MCF 10A (cell line): ENCODE measurements around the gene MRPS17. TPM values are rescaled to one million over a fixed set of nuclear protein-coding genes. Genes with fewer than 3 reads are reported as not detected.

ENCODE experiments used
- Bru-seq: library from RNA; stranded (reverse); fragments of 400-500 nt; gene quantifications from one replicate; lab custom pipeline; 2021; lab: Mats Ljungman, UMichigan
- BruChase-seq, 2 experiments: library from RNA; stranded (reverse); fragments of 400-500 nt; gene quantifications; one replicate each; lab custom pipeline; 2021; lab: Mats Ljungman, UMichigan
- BruUV-seq: library from RNA; stranded (reverse); fragments of 400-500 nt; replicated peaks from 2 replicates; lab custom pipeline; 2021; lab: Mats Ljungman, UMichigan
- CTCF ChIA-PET: fragments of 300-600 bp; sonication (Branson Sonifier 250); formaldehyde crosslinking; extraction: SDS; loops from one replicate; lab custom pipeline; 2021; ENCODE audit warnings: antibody characterized with exemption, inconsistent platforms; lab: Yijun Ruan, JAX
- POLR2A ChIA-PET: fragments of 300-600, 350-650 bp; sonication (Branson Sonifier 250); formaldehyde crosslinking; extraction: SDS; loops from one replicate; lab custom pipeline; 2020; ENCODE audit warnings: antibody characterized with exemption, inconsistent platforms; lab: Yijun Ruan, JAX
- DNase-seq: peaks from one replicate; pipeline ENCODE4 v3.0.0-alpha.2; 2018; ENCODE audit not compliant: unreplicated experiment
- H3K27ac Mint-ChIP-seq: one replicate; pipeline ENCODE4 v1.8.0; 2022; ENCODE audit warnings: mild to moderate bottlenecking, low read depth, mixed read lengths; ENCODE audit not compliant: unreplicated experiment
- H3K27me3 Mint-ChIP-seq: one replicate; pipeline ENCODE4 v1.8.0; 2022; ENCODE audit warnings: mixed read lengths; ENCODE audit not compliant: insufficient read depth, unreplicated experiment
- H3K36me3 Mint-ChIP-seq: one replicate; pipeline ENCODE4 v1.8.0; 2022; ENCODE audit warnings: mild to moderate bottlenecking, moderate library complexity, mixed read lengths; ENCODE audit not compliant: insufficient read depth, unreplicated experiment
- H3K4me1 Mint-ChIP-seq: one replicate; pipeline ENCODE4 v1.8.0; 2022; ENCODE audit warnings: mixed read lengths; ENCODE audit not compliant: insufficient read depth, unreplicated experiment
- H3K4me3 Mint-ChIP-seq: one replicate; pipeline ENCODE4 v1.8.0; 2022; ENCODE audit warnings: mild to moderate bottlenecking, moderate library complexity, mixed read lengths; ENCODE audit not compliant: unreplicated experiment
- H3K9me3 Mint-ChIP-seq: one replicate; pipeline ENCODE4 v1.8.0; 2022; ENCODE audit warnings: mixed read lengths; ENCODE audit not compliant: unreplicated experiment
- intact Hi-C: fragments of 100-400 bp; cut with micrococcal nuclease; formaldehyde crosslinking; loops from 2 replicates; pipeline ENCODE4 v1.14.1; 2022
- long read RNA-seq: library from polyadenylated mRNA; stranded (forward); transcript quantifications from one replicate; pipeline ENCODE4 v2.0.0, GENCODE V29; 2022
- total RNA-seq: library from RNA; stranded (reverse); gene quantifications from 2 replicates; pipeline ENCODE4 v1.2.3, GENCODE V29; 2022
- TF ChIP-seq, protein P1 (sequence below): fragments of 200-600 bp; IDR thresholded peaks from one replicate; pipeline ENCODE4 v1.8.0; 2022; ENCODE audit warnings: antibody characterized with exemption, mild to moderate bottlenecking; ENCODE audit not compliant: unreplicated experiment

The MRPS17 gene
- total RNA-seq (31.0 and 36.9 TPM in 2 replicates), Bru-seq, nascent RNA (percentile 77 among the genes with signal in this experiment), BruChase-seq, experiment 1, labeled RNA remaining after a 6-hour chase (percentile 89 among the genes with signal in this experiment), BruChase-seq, experiment 2, labeled RNA remaining after a 2-hour chase (percentile 90 among the genes with signal in this experiment)
- long read RNA-seq, transcript MRPS17-201 (3 exons, 1,845 nt) = major isoform, 49 of 76 reads
- long read RNA-seq, partial matches to known transcripts = 10 of 76 reads
- long read RNA-seq, other reads (novel, unspliced or antisense) = 16 of 76 reads

DNA sequence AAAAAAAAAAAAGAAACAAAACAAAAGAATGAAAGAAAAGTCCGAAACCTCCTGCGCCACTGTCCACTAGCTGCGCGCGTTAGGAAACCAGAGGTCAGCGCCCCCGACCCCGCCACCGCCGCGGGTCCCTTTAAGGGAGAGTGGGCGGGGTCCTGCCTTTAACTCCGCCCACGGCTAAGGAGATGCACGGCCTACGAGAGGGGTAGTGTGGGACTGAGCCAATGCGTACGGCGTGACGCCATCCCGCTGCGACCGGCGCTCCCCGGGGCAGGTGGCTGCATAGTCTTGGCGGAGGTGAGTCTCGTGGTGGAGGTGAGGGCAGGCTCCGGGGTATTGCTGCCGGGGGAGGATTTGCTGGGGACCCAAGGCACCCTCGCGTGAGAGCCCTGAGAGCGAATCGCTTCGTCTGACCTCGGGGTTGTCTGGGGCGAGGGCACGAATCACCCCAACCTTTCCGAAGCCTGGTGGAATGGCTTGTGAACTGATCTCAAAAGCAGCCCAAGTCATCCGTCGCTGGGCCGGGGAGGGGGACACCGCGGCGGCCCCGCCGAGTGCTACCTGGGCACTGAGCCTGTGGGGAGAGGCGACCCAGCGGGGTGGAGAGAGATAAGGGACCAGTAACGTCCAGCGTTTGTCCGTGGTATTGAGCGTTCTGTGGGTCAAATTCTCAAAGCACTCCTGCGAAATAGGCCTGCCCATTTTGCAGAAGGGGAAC is at the start of gene MRPS17:
TSS of gene MRPS17 (plus strand) at position 241 of the 715 bp plus-strand sequence. CDS start 1,319 bp downstream, outside the sequence.
- intact Hi-C loops = loop anchor here (5.0 kb wide), 1 partner anchor 64 kb away; the partner anchor contains the start of gene ZNF713
- BruUV-seq = TSS peak; percentile 52
- H3K27me3 Mint-ChIP-seq = no peaks in the 10 kb centered on the region
- ChIA-PET POLR2A (interaction anchor here (1.4 kb wide), 1 partner anchor 12 kb away, joined by 4 read pairs; no protein-coding TSS in a partner anchor), CTCF (no interaction called here)
- no peaks in the 10 kb centered on the region for H3K4me1 Mint-ChIP-seq
- peak within 1 kb of the TSS; percentile 99 for H3K27ac Mint-ChIP-seq
- H3K9me3 Mint-ChIP-seq = no peaks in the 10 kb centered on the region
- peak; percentile 89 for DNase-seq
- TF ChIP-seq, protein P1, sequence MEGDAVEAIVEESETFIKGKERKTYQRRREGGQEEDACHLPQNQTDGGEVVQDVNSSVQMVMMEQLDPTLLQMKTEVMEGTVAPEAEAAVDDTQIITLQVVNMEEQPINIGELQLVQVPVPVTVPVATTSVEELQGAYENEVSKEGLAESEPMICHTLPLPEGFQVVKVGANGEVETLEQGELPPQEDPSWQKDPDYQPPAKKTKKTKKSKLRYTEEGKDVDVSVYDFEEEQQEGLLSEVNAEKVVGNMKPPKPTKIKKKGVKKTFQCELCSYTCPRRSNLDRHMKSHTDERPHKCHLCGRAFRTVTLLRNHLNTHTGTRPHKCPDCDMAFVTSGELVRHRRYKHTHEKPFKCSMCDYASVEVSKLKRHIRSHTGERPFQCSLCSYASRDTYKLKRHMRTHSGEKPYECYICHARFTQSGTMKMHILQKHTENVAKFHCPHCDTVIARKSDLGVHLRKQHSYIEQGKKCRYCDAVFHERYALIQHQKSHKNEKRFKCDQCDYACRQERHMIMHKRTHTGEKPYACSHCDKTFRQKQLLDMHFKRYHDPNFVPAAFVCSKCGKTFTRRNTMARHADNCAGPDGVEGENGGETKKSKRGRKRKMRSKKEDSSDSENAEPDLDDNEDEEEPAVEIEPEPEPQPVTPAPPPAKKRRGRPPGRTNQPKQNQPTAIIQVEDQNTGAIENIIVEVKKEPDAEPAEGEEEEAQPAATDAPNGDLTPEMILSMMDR = no peak
- H3K4me3 Mint-ChIP-seq = peak within 1 kb of the TSS; percentile 99
- H3K36me3 Mint-ChIP-seq = peaks cover 40% of the 10 kb centered on the region

DNA sequence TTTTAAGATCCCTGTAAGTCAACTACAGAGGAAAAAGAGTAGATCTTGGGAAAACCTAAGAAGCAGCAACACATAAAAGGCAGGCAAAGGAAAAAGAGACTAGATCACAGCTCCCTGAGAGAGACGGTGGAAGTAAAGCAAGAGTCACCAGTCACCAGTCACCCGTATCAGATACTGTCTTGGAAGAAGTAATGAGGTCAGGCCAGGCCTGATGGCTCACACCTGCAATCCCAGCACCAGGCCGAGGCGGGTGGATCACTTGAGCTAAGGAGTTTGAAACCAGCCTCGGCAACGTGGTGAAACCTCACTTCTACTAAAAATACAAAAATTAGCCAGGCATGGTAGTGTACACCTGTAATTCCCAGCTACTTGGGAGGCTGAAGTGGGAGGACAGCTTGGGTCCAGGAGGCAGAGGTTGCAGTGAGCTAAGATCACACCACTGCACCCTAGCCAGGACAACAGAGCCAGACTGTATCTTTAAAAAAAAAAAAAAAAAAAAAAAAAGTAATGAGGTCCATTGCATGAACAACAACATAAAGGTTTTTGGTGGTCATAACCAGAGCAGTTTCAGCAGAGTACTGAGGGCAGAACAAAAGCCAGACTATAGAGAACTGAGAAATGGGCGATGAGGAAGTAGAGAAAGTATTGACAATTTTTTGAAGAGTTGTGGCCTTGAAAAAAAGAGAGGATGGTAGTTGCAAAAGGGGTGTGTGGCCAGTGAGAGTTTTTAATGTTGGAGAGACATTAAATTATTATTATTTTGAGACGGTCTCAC is 47.5 kb upstream of the MRPS17 start:
- TF ChIP-seq, protein P1 = no peak
- no peak for DNase-seq

DNA sequence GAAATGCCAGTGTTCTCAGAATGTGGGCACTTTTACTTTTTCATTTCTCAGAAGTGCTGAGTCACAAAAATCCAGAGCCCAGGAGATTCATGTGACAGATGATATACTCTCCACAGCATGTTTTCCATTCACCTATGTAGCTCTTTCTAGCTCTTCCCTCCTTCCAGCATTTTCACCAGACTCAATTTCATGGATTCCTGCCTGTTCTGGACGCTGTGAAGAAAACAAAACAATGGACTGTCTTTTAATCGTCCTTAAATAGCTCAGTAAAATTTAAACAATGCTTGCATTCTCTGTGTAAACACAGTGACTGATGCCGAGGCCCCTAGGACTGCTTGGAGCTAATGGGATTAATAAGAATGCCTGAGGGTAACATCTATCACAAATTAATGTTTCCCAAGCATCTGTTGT is 38.9 kb upstream of the MRPS17 start:
- TF ChIP-seq, protein P1 = no peak
- Mint-ChIP-seq H3K4me3 (no peak overlapping the region), H3K36me3 (peaks cover 12% of the 10 kb centered on the region), H3K27me3 (no peaks in the 10 kb centered on the region), H3K9me3 (no peaks in the 10 kb centered on the region), H3K4me1 (no peaks in the 10 kb centered on the region), H3K27ac (no peak overlapping the region)
- no peak for DNase-seq
- POLR2A ChIA-PET = no interaction called here
- BruUV-seq = no TSS peak
- CTCF ChIA-PET = no interaction called here
- intact Hi-C loops = no loop called here

More for the DNA sequence above, 47.5 kb upstream of the MRPS17 start:
- no peak overlapping the region for H3K27ac Mint-ChIP-seq
- POLR2A ChIA-PET = no interaction called here
- H3K9me3 Mint-ChIP-seq = peaks cover 8% of the 10 kb centered on the region
- no peaks in the 10 kb centered on the region for H3K4me1 Mint-ChIP-seq
- intact Hi-C loops = no loop called here
- no peaks in the 10 kb centered on the region for H3K36me3 Mint-ChIP-seq
- CTCF ChIA-PET = no interaction called here
- no TSS peak for BruUV-seq
- H3K27me3 Mint-ChIP-seq = no peaks in the 10 kb centered on the region
- H3K4me3 Mint-ChIP-seq = no peak overlapping the region
